GM19193 (cell line): ENCODE results near the gene GPX8.

Experiments
- POLR2A ChIP-seq: IDR thresholded peaks from 4 replicates; pipeline ENCODE4 v1.6.1; 2011; ENCODE audit not compliant: insufficient read depth, insufficient read length; ENCODE audit errors: extremely low read depth

The GPX8 gene

GRCh38 chr5:55159763-55160492, at the start of gene GPX8:
GPX8 (plus strand) TSS chr5:55160171; CDS start chr5:55160193, 22 bp downstream.
- no peak for TF ChIP-seq POLR2A

GRCh38 chr5:55110217-55110616, 49.8 kb upstream of the GPX8 start:
- TF ChIP-seq POLR2A: no peak

- no peak for TF ChIP-seq POLR2A
Measured at GRCh38 chr5:55113327-55113726, 46.6 kb upstream of the GPX8 start.

- no peak for TF ChIP-seq POLR2A
Measured at GRCh38 chr5:55114061-55114460, 45.9 kb upstream of the GPX8 start.

- no peak for TF ChIP-seq POLR2A
Measured at GRCh38 chr5:55123365-55123764, 36.6 kb upstream of the GPX8 start.

- TF ChIP-seq POLR2A: no peak
Measured at GRCh38 chr5:55134053-55134722, 25.8 kb upstream of the GPX8 start.

- TF ChIP-seq POLR2A: no peak
Measured at GRCh38 chr5:55136521-55136920, 23.4 kb upstream of the GPX8 start.

GRCh38 chr5:55140908-55141665, 18.9 kb upstream of the GPX8 start:
- TF ChIP-seq POLR2A: no peak

- TF ChIP-seq POLR2A: no peak
Measured at GRCh38 chr5:55141945-55142690, 17.9 kb upstream of the GPX8 start.

- no peak for TF ChIP-seq POLR2A
Measured at GRCh38 chr5:55143624-55144023, 16.3 kb upstream of the GPX8 start.

GRCh38 chr5:55146080-55146479, 13.9 kb upstream of the GPX8 start:
- no peak for TF ChIP-seq POLR2A

GRCh38 chr5:55146543-55147151, 13.3 kb upstream of the GPX8 start:
- TF ChIP-seq POLR2A: no peak

GRCh38 chr5:55149308-55149795, 10.6 kb upstream of the GPX8 start:
- TF ChIP-seq POLR2A: no peak
